OCI-LY3 (cell line): Measurements from ENCODE around the gene ZMYND8.

Source experiments
- EZH2phosphoT487 ChIP-seq: fragments of 200-600 bp; shearing (Covaris generic); IDR thresholded peaks from 2 replicates; pipeline ENCODE4 v1.6.1; 2018; ENCODE audit warnings: antibody characterized with exemption, mixed run types, low read depth
- TF ChIP-seq, protein P1 (sequence below): fragments of 200-600, 300-600 bp; sonication (generic); IDR thresholded peaks from 2 replicates; pipeline ENCODE4 v1.5.1; 2014; ENCODE audit warnings: antibody characterized with exemption, low read length, low read depth

DNA sequence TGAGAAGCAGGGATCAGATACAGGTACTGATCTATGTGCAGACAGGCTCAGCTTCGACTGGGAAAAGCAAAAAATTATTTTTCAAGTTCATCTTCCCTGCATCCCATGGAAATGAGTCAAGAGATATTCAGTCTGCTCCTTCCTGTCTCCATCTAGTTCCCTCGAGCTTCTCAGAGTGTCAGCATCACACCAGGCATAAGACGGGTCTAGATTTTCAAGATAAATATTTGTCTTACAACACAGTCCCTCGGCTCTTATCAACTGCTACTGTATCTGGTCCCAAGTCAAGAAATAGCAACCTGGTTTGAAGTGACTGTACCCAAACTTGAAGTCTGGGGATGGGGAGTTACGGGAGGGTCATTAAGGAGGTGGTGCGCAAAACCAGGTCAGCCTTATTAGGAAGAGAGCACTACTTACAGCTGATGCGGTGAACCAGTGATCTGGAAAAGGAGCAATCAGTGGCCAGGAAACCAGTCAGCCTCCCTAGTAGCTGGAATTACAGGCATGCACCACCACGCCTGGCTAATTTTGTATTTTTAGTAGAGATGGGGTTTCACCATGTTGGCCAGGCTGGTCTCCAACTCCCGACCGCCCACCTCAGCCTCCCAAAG, 29.7 kb downstream of the ZMYND8 start:
- TF ChIP-seq, protein P1, sequence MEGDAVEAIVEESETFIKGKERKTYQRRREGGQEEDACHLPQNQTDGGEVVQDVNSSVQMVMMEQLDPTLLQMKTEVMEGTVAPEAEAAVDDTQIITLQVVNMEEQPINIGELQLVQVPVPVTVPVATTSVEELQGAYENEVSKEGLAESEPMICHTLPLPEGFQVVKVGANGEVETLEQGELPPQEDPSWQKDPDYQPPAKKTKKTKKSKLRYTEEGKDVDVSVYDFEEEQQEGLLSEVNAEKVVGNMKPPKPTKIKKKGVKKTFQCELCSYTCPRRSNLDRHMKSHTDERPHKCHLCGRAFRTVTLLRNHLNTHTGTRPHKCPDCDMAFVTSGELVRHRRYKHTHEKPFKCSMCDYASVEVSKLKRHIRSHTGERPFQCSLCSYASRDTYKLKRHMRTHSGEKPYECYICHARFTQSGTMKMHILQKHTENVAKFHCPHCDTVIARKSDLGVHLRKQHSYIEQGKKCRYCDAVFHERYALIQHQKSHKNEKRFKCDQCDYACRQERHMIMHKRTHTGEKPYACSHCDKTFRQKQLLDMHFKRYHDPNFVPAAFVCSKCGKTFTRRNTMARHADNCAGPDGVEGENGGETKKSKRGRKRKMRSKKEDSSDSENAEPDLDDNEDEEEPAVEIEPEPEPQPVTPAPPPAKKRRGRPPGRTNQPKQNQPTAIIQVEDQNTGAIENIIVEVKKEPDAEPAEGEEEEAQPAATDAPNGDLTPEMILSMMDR, result no peak
- TF ChIP-seq EZH2phosphoT487, result no peak
